Esophagus squamous epithelium (tissue), 4 donors: ENCODE data around the gene ZSCAN1.

Experiments
- POLR2A ChIP-seq, 4 donors: fragments of 450-650 bp; IDR thresholded peaks; one replicate each; pipeline ENCODE4 v1.6.1; 2017; ENCODE audit warnings: antibody characterized with exemption in 4 of 4, mild to moderate bottlenecking in 4 of 4, moderate library complexity in 3 of 4
- TF ChIP-seq, protein P1 (sequence below), 6 experiments: fragments of 450-650 bp in 4 of 6; fragments of 200-600 bp in 2 of 6; sonication (generic) in 2 of 6; IDR thresholded peaks; one replicate each; pipeline ENCODE4 v1.5.1; 2016 to 2019; ENCODE audit warnings: antibody characterized with exemption in 6 of 6, mild to moderate bottlenecking in 4 of 6, moderate library complexity in 4 of 6

GRCh38 chr19:58035863-58036262, 2.0 kb downstream of the ZSCAN1 start:
- TF ChIP-seq, protein P1, sequence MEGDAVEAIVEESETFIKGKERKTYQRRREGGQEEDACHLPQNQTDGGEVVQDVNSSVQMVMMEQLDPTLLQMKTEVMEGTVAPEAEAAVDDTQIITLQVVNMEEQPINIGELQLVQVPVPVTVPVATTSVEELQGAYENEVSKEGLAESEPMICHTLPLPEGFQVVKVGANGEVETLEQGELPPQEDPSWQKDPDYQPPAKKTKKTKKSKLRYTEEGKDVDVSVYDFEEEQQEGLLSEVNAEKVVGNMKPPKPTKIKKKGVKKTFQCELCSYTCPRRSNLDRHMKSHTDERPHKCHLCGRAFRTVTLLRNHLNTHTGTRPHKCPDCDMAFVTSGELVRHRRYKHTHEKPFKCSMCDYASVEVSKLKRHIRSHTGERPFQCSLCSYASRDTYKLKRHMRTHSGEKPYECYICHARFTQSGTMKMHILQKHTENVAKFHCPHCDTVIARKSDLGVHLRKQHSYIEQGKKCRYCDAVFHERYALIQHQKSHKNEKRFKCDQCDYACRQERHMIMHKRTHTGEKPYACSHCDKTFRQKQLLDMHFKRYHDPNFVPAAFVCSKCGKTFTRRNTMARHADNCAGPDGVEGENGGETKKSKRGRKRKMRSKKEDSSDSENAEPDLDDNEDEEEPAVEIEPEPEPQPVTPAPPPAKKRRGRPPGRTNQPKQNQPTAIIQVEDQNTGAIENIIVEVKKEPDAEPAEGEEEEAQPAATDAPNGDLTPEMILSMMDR (IDR thresholded peaks at IDR 0.05), result no peak
- no peak for TF ChIP-seq POLR2A (IDR thresholded peaks at IDR 0.05)
